ENCODE results near the gene KLHL28. TPM values are rescaled to one million over a fixed set of nuclear protein-coding genes. Genes with fewer than 3 reads are reported as not detected.

Gene KLHL28
- polyA plus RNA-seq, 1 experiment: 3.0 TPM

DNA sequence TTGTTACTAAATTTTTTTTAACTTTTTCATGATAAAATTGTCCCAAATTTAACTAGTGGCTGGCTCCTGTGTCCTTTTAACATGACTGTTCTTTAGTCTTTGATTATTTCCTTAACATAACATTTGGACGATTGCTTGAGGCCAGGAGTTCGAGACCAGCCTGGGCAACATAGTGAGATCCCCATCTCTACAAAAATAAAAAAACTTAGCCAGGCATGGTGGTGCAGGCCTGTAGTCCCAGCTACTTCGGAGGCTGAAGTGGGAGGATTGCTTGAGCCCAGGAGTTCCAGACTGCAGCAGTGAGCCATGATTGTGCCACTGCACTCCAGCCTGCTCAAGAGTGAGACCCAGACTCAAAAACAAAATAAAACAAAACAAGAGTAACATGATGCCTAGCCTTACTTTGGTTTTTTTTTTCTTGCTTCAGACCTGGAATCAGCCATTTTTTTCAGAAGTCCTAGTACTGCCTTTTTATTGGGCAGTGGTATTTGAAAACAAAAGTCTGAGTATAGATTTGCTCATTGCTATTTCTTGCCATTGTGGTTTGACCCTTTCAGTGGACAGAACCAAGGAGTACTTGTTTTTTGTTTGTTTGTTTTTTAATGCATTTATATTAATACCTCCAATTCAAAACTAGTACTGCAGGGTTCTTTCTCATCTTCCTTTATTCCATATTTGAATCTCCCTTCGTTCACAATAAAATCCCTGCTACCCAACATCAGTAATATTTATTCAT, 5.0 kb upstream of the KLHL28 start:
- H3K4me3 ChIP-seq (ENCODE audit: low read depth, low read length): no peak overlapping the region
- TF ChIP-seq, protein P1, sequence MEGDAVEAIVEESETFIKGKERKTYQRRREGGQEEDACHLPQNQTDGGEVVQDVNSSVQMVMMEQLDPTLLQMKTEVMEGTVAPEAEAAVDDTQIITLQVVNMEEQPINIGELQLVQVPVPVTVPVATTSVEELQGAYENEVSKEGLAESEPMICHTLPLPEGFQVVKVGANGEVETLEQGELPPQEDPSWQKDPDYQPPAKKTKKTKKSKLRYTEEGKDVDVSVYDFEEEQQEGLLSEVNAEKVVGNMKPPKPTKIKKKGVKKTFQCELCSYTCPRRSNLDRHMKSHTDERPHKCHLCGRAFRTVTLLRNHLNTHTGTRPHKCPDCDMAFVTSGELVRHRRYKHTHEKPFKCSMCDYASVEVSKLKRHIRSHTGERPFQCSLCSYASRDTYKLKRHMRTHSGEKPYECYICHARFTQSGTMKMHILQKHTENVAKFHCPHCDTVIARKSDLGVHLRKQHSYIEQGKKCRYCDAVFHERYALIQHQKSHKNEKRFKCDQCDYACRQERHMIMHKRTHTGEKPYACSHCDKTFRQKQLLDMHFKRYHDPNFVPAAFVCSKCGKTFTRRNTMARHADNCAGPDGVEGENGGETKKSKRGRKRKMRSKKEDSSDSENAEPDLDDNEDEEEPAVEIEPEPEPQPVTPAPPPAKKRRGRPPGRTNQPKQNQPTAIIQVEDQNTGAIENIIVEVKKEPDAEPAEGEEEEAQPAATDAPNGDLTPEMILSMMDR (IDR thresholded peaks at IDR 0.05; ENCODE audit: insufficient read depth, low read depth, low read length): no peak
- CTCF ChIA-PET: no interaction called here
- DNase-seq (ENCODE audit: low read depth): no peak
- POLR2A ChIA-PET: no interaction called here
- H3K27me3 ChIP-seq (ENCODE audit: control insufficient read depth, insufficient read depth, low read length): no peaks in the 10 kb centered on the region
- no peaks in the 10 kb centered on the region for H3K36me3 ChIP-seq (ENCODE audit: control insufficient read depth, insufficient read depth, low read length)

DNA sequence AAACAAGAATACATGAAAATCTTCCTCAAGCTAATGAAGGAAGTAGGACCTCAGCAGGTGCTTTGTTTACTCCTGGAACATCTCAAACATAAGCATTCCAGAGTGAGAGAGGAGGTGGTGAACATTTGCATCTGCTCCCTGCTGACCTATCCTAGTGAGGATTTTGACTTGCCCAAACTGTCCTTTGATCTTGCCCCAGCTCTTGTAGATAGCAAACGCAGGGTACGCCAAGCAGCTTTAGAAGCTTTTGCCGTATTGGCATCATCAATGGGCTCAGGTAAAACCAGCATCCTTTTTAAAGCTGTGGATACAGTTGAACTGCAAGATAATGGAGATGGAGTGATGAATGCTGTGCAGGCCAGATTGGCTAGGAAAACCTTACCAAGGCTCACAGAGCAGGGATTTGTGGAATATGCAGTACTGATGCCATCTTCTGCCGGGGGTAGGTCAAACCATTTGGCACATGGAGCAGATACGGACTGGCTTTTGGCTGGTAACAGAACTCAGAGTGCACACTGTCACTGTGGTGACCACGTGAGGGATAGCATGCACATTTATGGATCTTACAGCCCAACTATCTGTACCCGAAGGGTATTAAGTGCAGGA, 2.1 kb upstream of the KLHL28 start:
- no peaks in the 10 kb centered on the region for H3K27me3 ChIP-seq (ENCODE audit: control insufficient read depth, insufficient read depth, low read length)
- H3K36me3 ChIP-seq (ENCODE audit: control insufficient read depth, insufficient read depth, low read length): no peaks in the 10 kb centered on the region
- H3K4me3 ChIP-seq (ENCODE audit: low read depth, low read length): peak overlapping the region; percentile 68
- POLR2A ChIA-PET: no interaction called here
- TF ChIP-seq, protein P1 (IDR thresholded peaks at IDR 0.05; ENCODE audit: insufficient read depth, low read depth, low read length): no peak
- DNase-seq (ENCODE audit: low read depth): no peak
- CTCF ChIA-PET: interaction anchor here (0.8 to 4.2 kb wide), 4 partner anchors 13 to 289 kb away, joined by 3 to 28 read pairs (median 3); no protein-coding TSS in a partner anchor

DNA sequence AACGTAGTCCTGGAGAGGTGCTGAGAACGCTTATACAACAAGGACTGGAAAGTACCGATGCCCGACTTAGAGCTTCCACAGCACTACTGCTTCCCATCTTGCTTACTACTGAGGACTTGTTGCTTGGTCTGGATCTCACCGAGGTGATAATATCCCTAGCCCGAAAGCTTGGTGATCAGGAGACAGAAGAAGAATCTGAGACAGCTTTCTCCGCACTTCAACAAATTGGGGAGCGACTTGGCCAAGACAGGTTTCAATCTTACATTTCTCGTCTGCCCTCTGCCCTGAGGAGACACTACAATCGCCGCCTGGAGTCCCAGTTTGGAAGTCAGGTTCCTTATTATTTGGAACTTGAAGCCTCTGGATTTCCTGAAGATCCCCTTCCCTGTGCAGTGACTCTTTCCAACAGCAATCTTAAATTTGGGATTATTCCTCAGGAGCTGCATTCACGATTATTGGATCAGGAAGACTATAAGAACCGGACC, 1.3 kb upstream of the KLHL28 start:
- CTCF ChIA-PET: interaction anchor here (0.8 to 4.2 kb wide), 7 partner anchors 13 to 289 kb away, joined by 3 to 28 read pairs (median 3); no protein-coding TSS in a partner anchor
- DNase-seq (ENCODE audit: low read depth): no peak
- POLR2A ChIA-PET: no interaction called here

DNA sequence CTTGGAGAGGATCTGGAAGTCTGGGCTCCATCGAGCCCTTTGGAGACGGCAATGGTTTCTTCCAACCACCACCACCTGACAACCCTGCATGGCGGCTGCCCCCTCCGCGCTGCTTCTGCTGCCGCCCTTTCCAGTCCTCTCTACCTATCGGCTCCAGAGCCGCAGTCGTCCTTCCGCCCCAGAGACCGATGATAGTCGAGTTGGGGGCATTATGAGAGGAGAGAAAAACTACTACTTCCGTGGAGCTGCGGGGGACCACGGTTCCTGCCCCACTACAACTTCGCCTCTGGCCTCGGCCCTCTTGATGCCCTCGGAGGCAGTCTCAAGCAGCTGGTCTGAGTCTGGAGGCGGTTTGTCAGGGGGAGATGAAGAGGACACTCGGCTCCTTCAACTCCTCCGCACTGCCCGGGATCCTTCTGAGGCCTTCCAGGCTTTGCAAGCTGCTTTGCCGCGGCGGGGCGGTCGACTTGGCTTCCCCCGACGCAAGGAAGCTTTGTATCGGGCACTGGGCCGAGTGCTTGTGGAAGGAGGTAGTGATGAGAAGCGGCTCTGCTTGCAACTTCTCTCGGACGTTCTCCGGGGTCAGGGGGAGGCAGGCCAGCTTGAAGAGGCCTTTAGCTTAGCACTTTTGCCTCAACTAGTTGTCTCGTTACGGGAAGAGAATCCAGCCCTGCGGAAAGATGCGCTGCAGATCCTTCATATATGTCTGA, 742 bp upstream of the KLHL28 start:
- ChIA-PET POLR2A (interaction anchor here (0.7 kb wide), 1 partner anchor 66 kb away, joined by 8 read pairs; a partner anchor contains a TSS), CTCF (interaction anchor here (0.7 to 4.2 kb wide), 6 partner anchors 14 to 310 kb away, joined by 3 to 28 read pairs (median 3); no protein-coding TSS in a partner anchor)
- DNase-seq (ENCODE audit: low read depth): no peak

More for the DNA sequence above, 1.3 kb upstream of the KLHL28 start:
- TF ChIP-seq, protein P1 (IDR thresholded peaks at IDR 0.05; ENCODE audit: insufficient read depth, low read depth, low read length): no peak
- H3K4me3 ChIP-seq (ENCODE audit: low read depth, low read length): peak overlapping the region; percentile 68
- H3K36me3 ChIP-seq (ENCODE audit: control insufficient read depth, insufficient read depth, low read length): no peaks in the 10 kb centered on the region
- no peaks in the 10 kb centered on the region for H3K27me3 ChIP-seq (ENCODE audit: control insufficient read depth, insufficient read depth, low read length)

More for the DNA sequence above, 742 bp upstream of the KLHL28 start:
- TF ChIP-seq, protein P1 (IDR thresholded peaks at IDR 0.05; ENCODE audit: insufficient read depth, low read depth, low read length): no peak
- Histone ChIP-seq H3K27me3 (ENCODE audit: control insufficient read depth, insufficient read depth, low read length) (no peaks in the 10 kb centered on the region), H3K36me3 (ENCODE audit: control insufficient read depth, insufficient read depth, low read length) (no peaks in the 10 kb centered on the region), H3K4me3 (ENCODE audit: low read depth, low read length) (peak overlapping the region; percentile 68)

Measured in BJ (cell line).